HUES64 (cell line): ENCODE results near the gene GLRA3.

Experiments
- H3K27ac ChIP-seq: 2 replicates; pipeline ENCODE4 v1.7.0; 2013; ENCODE audit warnings: low read depth, low read length, inconsistent platforms
- H3K27me3 ChIP-seq: 2 replicates; pipeline ENCODE4 v1.6.1; 2013; ENCODE audit warnings: mild to moderate bottlenecking, low read length; ENCODE audit not compliant: insufficient read depth
- H3K36me3 ChIP-seq: 2 replicates; pipeline ENCODE4 v1.6.1; 2013; ENCODE audit warnings: mild to moderate bottlenecking, low read length; ENCODE audit not compliant: insufficient read depth
- H3K4me1 ChIP-seq: 2 replicates; pipeline ENCODE4 v1.6.1; 2013; ENCODE audit warnings: mild to moderate bottlenecking, low read length, moderate library complexity; ENCODE audit not compliant: insufficient read depth
- H3K4me3 ChIP-seq: 2 replicates; pipeline ENCODE4 v1.5.1; 2013; ENCODE audit warnings: mild to moderate bottlenecking, low read length, moderate library complexity
- H3K9ac ChIP-seq: 2 replicates; pipeline ENCODE4 v1.6.1; 2013; ENCODE audit warnings: mild to moderate bottlenecking, low read depth, low read length
- H3K9me3 ChIP-seq: 2 replicates; pipeline ENCODE4 v1.6.1; 2013; ENCODE audit warnings: low read depth, low read length; ENCODE audit not compliant: insufficient read depth
- WGBS: fragments of 150-250, 120-280 bp; methylation state at CpG from one replicate; pipeline ENCODE4 v1.1.7; 2013; ENCODE audit warnings: missing lambda C conversion rate; 5-methylcytosine and 5-hydroxymethylcytosine counted together

Gene GLRA3

DNA sequence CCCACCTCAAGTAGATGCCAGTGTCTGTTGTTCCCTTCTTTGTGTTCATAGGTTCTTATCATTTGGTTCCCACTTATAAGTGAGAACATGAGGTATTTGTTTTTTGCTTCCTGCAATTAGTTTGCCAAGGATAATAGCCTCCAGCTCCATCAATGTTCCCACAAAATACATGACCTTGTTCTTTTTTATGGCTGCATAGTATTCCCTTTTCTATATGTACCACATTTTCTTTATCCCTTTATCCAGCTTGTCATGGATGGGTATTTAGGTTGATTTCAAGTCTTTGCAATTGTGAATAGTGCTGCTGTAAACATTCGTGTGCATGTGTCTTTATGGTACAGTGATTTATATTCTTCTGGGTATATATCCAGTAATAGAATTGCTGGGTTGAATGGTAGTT lies 138.4 kb downstream of the GLRA3 start:
- Histone ChIP-seq H3K4me1 (no peaks in the 10 kb centered on the region), H3K4me3 (no peak overlapping the region), H3K9me3 (peaks cover 16% of the 10 kb centered on the region), H3K27me3 (no peaks in the 10 kb centered on the region), H3K36me3 (no peaks in the 10 kb centered on the region), H3K9ac (no peak overlapping the region), H3K27ac (no peak overlapping the region)
- 94% methylated on average over 1 of the region's 1 CpG for WGBS

DNA sequence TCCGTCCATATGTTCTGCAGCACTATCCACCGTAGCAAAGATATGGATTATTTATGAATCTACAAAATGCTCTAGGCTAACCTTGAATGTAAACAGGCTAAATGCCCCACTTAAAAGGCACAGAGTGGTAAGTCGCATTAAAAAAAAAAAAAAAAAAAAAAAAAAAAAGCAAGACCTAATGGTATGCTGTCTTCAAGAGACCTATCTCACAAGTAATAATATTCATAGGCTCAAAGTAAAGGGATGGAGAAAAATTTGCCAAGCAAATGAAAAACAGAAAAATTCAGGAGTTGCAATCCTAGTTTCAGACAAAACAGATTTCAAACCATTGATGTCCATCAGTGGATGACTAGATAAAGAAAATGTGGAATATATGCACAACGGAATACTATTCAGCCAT lies 139.4 kb downstream of the GLRA3 start:
- Histone ChIP-seq H3K9ac (no peak overlapping the region), H3K36me3 (no peaks in the 10 kb centered on the region), H3K27ac (no peak overlapping the region), H3K27me3 (no peaks in the 10 kb centered on the region), H3K9me3 (peaks cover 16% of the 10 kb centered on the region), H3K4me1 (no peaks in the 10 kb centered on the region), H3K4me3 (no peak overlapping the region)
- WGBS, result 100% methylated on average over 1 of the region's 4 CpGs

DNA sequence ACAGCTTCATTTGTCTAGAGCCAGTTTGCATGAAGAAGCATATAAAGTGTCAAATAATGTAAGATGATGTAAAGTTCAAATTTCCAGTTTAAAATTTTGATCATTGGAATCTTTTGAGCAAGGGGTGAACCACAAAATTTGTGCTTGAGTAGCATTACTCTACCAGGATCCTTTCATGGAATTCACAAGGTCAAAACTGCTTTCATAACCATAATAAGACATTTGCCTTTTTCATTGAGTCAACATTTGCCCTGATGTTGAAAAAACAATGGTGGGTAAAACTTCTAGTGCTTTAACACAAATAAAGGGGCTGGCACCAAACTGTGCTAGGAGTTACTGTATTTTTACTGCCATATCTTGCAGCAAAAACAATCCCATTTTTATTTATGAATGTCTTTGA lies 142.2 kb downstream of the GLRA3 start:
- no peak overlapping the region for H3K27ac ChIP-seq

DNA sequence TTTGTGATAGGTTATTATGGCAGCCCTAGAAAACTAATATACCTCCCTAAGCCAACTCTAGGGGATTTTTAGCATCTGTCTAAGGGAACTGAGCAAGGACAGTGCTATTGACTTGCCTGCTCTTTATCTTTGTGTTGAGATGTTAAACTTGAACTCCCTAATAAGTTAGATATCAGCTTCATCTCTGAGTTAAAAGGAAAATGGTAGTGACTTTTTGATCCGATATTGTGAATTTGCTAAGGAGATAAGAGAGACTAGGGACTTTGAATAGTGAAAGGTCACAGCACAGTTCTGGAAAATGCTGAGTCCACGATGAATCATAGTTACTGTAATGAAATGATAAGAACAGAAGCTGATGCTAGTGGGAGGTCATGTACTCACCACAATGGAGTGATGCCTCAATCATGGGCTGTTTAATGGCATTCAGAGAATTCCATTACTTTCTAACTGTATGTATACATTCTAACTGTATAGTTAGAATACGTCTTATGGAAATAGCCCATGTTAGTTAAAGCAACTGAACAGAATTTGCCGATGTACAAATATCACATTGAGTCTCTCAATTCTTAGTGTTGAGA lies 147.2 kb downstream of the GLRA3 start:
- H3K27me3 ChIP-seq, result no peaks in the 10 kb centered on the region
- H3K9ac ChIP-seq, result no peak overlapping the region
- WGBS, result 98% methylated on average over 4 of the region's 4 CpGs
- H3K4me3 ChIP-seq, result no peak overlapping the region
- no peaks in the 10 kb centered on the region for H3K9me3 ChIP-seq
- no peaks in the 10 kb centered on the region for H3K4me1 ChIP-seq
- H3K36me3 ChIP-seq, result no peaks in the 10 kb centered on the region
- H3K27ac ChIP-seq, result no peak overlapping the region

More for the DNA sequence above, 142.2 kb downstream of the GLRA3 start:
- Histone ChIP-seq H3K9me3 (peaks cover 16% of the 10 kb centered on the region), H3K4me1 (no peaks in the 10 kb centered on the region), H3K4me3 (no peak overlapping the region), H3K27me3 (no peaks in the 10 kb centered on the region), H3K9ac (no peak overlapping the region), H3K36me3 (no peaks in the 10 kb centered on the region)

DNA sequence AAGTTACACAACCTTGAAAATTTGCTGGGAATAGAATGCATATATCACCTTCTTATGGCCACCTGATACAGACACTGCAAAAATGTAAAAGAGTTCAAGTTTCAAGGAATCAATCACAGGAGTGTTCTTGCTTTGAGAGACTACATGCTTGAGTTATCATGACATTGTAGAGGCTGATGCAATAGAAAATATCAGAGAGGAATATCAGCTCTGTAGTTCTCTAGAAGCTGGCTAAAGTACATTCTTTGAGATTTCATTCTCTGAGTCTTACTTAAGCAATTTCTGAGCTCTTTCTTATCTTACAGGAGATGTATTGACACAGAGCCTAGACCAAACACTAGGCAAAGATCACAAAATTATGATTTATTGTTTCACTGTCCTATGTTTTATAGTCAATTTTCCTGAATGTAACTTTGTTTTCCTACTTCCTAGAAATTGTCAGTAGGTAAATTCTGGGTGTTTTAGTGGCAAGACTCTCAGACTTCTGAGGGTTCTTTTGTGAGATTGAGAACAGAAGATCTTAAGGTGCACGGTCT lies 154.7 kb downstream of the GLRA3 start:
- H3K27me3 ChIP-seq, result no peaks in the 10 kb centered on the region
- no peak overlapping the region for H3K27ac ChIP-seq
- 89% methylated on average over 1 of the region's 1 CpG for whole genome bisulfite sequencing
- H3K4me3 ChIP-seq, result no peak overlapping the region
- peaks cover 6% of the 10 kb centered on the region; the same call in 1 of the 2 replicates for H3K4me1 ChIP-seq
- no peaks in the 10 kb centered on the region for H3K9me3 ChIP-seq
- H3K9ac ChIP-seq, result no peak overlapping the region
- H3K36me3 ChIP-seq, result no peaks in the 10 kb centered on the region

DNA sequence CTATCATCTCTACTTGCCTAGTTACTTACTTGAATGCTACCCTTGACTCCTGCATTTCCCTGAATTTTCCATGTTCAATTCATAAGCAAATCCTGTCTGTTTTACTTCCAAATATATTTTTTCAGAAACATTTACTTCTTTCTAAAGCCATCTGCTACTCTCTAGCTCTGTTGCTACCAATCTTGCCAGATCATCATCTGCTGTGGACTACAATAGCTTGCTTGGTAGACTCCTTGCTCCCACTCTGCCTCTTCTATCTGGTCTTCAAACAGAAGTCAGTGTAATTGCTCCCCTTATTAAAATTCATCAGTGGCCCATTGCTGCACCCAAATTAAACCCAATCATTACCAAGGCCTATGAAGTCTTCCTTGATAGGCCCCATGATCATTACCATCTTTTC lies 155.2 kb downstream of the GLRA3 start:
- no peak overlapping the region for H3K27ac ChIP-seq
- H3K9me3 ChIP-seq, result no peaks in the 10 kb centered on the region
- no peaks in the 10 kb centered on the region for H3K27me3 ChIP-seq
- no peak overlapping the region for H3K9ac ChIP-seq
- H3K4me3 ChIP-seq, result no peak overlapping the region
- H3K36me3 ChIP-seq, result no peaks in the 10 kb centered on the region
- peaks cover 6% of the 10 kb centered on the region; the same call in 1 of the 2 replicates for H3K4me1 ChIP-seq

DNA sequence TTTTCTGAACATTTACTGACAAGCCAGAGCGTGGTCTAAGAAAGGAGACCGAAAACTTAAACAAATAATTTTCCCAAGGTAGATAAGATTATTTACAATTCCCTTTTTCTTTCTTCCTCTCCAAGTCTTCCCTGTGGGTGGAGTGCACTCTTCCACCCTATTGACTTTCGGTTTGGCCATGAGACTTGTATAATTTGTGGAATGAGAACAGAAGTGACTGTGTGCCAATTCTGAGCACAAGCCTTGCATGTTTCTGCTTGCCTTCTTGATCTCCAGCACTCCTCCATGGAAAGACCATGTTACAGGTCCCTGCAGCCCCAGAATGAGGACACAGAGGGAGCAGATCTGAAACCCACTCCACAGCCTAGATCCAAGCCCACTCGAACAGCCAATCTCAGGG lies 156.8 kb downstream of the GLRA3 start:
- H3K4me1 ChIP-seq, result peaks cover 6% of the 10 kb centered on the region; the same call in 1 of the 2 replicates
- no peak overlapping the region for H3K4me3 ChIP-seq
- H3K27me3 ChIP-seq, result no peaks in the 10 kb centered on the region
- no peaks in the 10 kb centered on the region for H3K36me3 ChIP-seq
- H3K27ac ChIP-seq, result no peak overlapping the region
- 92% methylated on average over 4 of the region's 4 CpGs for WGBS
- no peak overlapping the region for H3K9ac ChIP-seq
- H3K9me3 ChIP-seq, result no peaks in the 10 kb centered on the region

DNA sequence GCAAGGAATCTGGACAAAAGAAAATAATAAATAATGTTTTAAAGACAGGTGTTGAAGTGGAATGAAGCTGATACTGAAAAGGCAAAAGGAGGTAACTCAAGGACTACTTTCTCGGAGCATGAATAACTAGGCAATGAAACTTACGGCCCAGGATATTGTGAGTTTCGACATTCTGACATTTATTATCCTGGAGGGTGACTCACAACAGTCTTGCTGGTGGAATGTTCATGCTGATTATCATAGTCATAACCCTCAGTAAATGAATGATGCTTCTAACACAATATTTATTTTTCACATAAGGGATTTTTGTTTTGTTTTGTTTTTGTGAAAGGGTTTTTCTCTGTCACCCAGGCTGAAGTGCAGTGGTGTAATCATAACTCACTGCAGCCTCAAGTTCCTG lies 159.8 kb downstream of the GLRA3 start:
- Histone ChIP-seq H3K27ac (no peak overlapping the region), H3K27me3 (no peaks in the 10 kb centered on the region), H3K36me3 (no peaks in the 10 kb centered on the region), H3K4me3 (no peak overlapping the region), H3K4me1 (peaks cover 8% of the 10 kb centered on the region; the same call in 1 of the 2 replicates), H3K9ac (no peak overlapping the region), H3K9me3 (no peaks in the 10 kb centered on the region)
- WGBS, result 93% methylated on average over 3 of the region's 3 CpGs

DNA sequence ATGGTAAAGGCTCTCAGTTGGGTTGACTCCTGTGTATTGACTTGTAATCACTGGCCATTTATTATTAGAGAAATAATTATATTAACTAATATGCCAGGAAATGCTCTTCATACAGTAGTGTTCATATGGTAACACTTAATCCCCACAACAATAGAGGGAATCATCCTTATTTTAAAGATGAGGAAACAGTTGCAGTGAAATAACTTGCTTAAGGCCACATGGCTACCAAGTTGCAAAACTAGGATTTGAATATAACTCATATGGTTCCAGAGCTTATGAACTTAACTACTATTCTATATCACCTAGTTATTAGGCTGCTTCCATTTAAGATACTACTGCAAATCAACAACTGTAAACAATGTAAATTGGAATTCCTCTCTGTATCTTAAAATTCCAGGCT lies 163.2 kb downstream of the GLRA3 start:
- H3K4me3 ChIP-seq, result no peak overlapping the region
- no peak overlapping the region for H3K27ac ChIP-seq
- H3K27me3 ChIP-seq, result no peaks in the 10 kb centered on the region
- H3K9me3 ChIP-seq, result no peaks in the 10 kb centered on the region
- 0 out of 2 replicates have a peak, but pooled peaks cover 5% of the 10 kb centered on the region for H3K4me1 ChIP-seq
- H3K36me3 ChIP-seq, result no peaks in the 10 kb centered on the region
- H3K9ac ChIP-seq, result no peak overlapping the region

DNA sequence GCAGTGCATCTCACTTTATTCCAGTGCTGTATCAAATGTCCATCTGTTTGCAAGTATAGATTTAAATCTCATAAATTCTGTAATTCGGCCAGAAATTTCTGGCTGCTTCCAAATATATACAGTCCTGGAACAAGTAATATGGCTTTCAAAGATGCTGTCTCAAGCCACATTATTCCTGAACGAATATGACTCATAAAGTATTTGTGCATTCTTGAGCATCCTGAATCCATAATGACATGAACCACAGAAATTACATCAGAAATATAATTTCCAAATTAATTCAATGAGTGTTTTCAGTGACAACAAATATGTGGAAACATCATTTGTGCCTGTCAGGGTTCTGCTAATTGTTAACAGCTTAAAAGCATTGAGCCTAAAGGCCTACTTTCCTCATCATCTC lies 165.8 kb downstream of the GLRA3 start:
- Histone ChIP-seq H3K4me3 (no peak overlapping the region), H3K36me3 (no peaks in the 10 kb centered on the region), H3K9ac (no peak overlapping the region), H3K27me3 (no peaks in the 10 kb centered on the region), H3K9me3 (no peaks in the 10 kb centered on the region), H3K27ac (no peak overlapping the region), H3K4me1 (0 out of 2 replicates have a peak, but pooled peaks cover 5% of the 10 kb centered on the region)
- 92% methylated on average over 2 of the region's 2 CpGs for WGBS

DNA sequence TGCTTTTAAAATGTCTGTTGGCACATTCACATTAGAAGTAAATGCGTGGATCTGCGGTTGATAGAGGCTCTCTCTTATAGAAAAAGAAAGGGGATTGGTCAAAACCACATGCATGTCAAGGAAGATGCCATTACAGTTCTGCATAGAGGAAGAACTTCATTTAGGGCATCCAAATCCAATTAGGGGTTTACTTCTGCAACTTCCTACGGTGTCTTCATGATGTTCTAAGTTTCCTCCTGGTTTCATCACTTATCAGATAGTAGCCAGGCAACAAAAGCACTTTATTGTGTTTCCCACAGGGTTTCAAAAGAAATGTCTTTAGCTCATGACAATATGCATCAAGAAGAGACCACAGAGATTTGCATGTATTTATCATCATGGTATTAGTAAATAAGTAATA lies 170.8 kb downstream of the GLRA3 start:
- H3K4me3 ChIP-seq, result no peak overlapping the region
- H3K9ac ChIP-seq, result no peak overlapping the region
- no peaks in the 10 kb centered on the region for H3K27me3 ChIP-seq
- H3K36me3 ChIP-seq, result no peaks in the 10 kb centered on the region
- 82% methylated on average over 3 of the region's 3 CpGs for WGBS
- no peaks in the 10 kb centered on the region for H3K4me1 ChIP-seq
- H3K9me3 ChIP-seq, result no peaks in the 10 kb centered on the region
- H3K27ac ChIP-seq, result no peak overlapping the region

DNA sequence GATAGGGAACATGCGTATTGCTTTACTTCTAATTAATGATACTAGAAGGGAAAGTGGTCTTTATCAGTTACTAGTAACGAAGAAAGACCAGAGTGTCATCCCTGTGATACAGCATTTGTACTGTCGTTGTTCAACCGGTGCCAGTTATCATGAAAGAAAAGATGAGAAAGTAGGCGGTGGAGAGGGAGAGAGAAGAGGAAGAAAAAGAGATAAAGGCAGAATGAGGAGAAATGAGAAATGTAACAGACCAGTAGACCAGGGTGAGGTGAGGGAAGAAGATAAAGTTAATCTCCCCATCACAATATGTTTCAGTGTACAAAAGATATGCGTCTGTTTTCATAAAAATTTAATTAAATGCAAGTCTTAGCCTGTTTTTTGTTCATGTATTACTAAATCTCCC lies 171.6 kb downstream of the GLRA3 start:
- no peak overlapping the region for H3K27ac ChIP-seq
- no peaks in the 10 kb centered on the region for H3K36me3 ChIP-seq
- no peaks in the 10 kb centered on the region for H3K27me3 ChIP-seq
- no peaks in the 10 kb centered on the region for H3K9me3 ChIP-seq
- 96% methylated on average over 6 of the region's 6 CpGs for WGBS
- no peak overlapping the region for H3K4me3 ChIP-seq
- H3K4me1 ChIP-seq, result no peaks in the 10 kb centered on the region
- H3K9ac ChIP-seq, result no peak overlapping the region
